ENCODE data around the gene PLCG2. TPM values are rescaled to one million over a fixed set of nuclear protein-coding genes. Genes with fewer than 3 reads are reported as not detected.

The PLCG2 gene
- total and polyA plus RNA-seq, 2 of the 8 experiments (the other 6 are each of a cell fraction or from before 2014, with no cell fraction given) = 6.1 to 6.9 TPM

DNA sequence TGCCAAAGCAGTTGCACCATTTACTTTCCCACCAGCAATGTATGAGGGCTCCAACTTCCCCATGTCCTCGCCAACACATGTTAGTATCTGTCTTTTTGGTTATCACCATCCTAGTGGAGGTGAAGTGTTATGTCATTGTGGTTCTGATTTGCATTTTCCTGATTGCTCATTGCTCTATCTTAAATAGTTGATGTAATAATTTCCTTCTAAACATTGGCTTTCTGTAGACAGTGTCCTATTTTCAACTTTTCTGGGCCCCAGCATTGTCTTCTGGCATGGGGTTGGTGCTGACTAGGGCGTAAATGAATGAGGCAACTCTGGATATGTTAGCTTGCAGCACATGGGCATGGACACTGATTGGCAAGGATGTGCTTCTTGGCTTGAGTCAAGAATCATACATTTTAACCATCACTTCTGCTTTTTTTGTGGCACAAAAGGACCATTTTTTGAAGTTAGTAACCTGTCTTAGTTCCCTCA lies 25.1 kb downstream of the PLCG2 start:
- ChIA-PET POLR2A (ENCODE audit: partially characterized antibody) (no interaction called here), CTCF (ENCODE audit: partially characterized antibody) (interaction anchor here (1.1 to 1.2 kb wide), 2 partner anchors 69 to 80 kb away, joined by 3 to 5 read pairs; no protein-coding TSS in a partner anchor)
- Histone ChIP-seq H3K4ac (replicated peaks; ENCODE audit: insufficient read length, low read depth, low read length) (no peak overlapping the region), H3K27ac (ENCODE audit: low read depth, low read length) (no peak overlapping the region), H4K5ac (ENCODE audit: insufficient read length, low read depth, low read length) (no peak overlapping the region), H2BK5ac (ENCODE audit: low read depth, low read length) (no peak overlapping the region), H3K23ac (ENCODE audit: insufficient read length) (no peak overlapping the region), H3K79me1 (ENCODE audit: low read depth, low read length) (no peaks in the 10 kb centered on the region), H3K18ac (ENCODE audit: extremely low read depth, low read length) (no peak overlapping the region), H3K4me3 (ENCODE audit: extremely low read depth in 1 of 4, insufficient read depth in 2 of 4, low read depth in 3 of 4, low read length in 4 of 4) (no peak overlapping the region), H4K8ac (ENCODE audit: extremely low read depth, insufficient read depth, low read length) (no peak overlapping the region), H3K9ac (replicated peaks in 1 of 4; ENCODE audit: extremely low read depth in 1 of 4, low read depth in 3 of 4, low read length in 3 of 4) (no peak overlapping the region), H2AFZ (ENCODE audit: low read length) (no peak overlapping the region), H3K4me2 (ENCODE audit: insufficient read depth in 1 of 2, low read depth in 2 of 2, low read length in 2 of 2) (no peak overlapping the region), H3K27me3 (replicated peaks in 1 of 4; ENCODE audit: control insufficient read depth in 3 of 4, extremely low read depth in 1 of 4, insufficient read depth in 3 of 4, low read length in 3 of 4) (no peaks in the 10 kb centered on the region), H3K4me1 (replicated peaks in 1 of 4; ENCODE audit: control insufficient read depth in 3 of 4, insufficient read depth in 4 of 4, low read length in 3 of 4) (no peaks in the 10 kb centered on the region), H2BK15ac (ENCODE audit: low read length) (no peak overlapping the region), H3K9me3 (ENCODE audit: insufficient read depth in 2 of 2, low read depth in 1 of 2, low read length in 1 of 2) (no peaks in the 10 kb centered on the region), H2BK120ac (replicated peaks; ENCODE audit: low read depth, low read length) (no peak overlapping the region), H2AK5ac (ENCODE audit: low read depth, low read length) (no peak overlapping the region), H3K14ac (ENCODE audit: insufficient read length) (no peak overlapping the region), H4K20me1 (replicated peaks in 1 of 2; ENCODE audit: control insufficient read depth in 1 of 2, insufficient read depth in 2 of 2, low read length in 2 of 2) (peaks cover 0 to 3% of the 10 kb centered on the region in 2 experiments), H3K56ac (replicated peaks; ENCODE audit: insufficient read length, low read depth, low read length) (no peak overlapping the region), H3K36me3 (ENCODE audit: control insufficient read depth in 2 of 4, insufficient read depth in 4 of 4, low read length in 3 of 4) (no peaks in the 10 kb centered on the region), H2BK12ac (ENCODE audit: low read depth, low read length) (no peak overlapping the region), H4K91ac (replicated peaks; ENCODE audit: insufficient read length, low read length) (no peak overlapping the region), H3K79me2 (ENCODE audit: control insufficient read depth in 1 of 2, insufficient read depth in 2 of 2, low read length in 2 of 2) (no peaks in the 10 kb centered on the region), H3K23me2 (ENCODE audit: low read depth, low read length) (no peaks in the 10 kb centered on the region), H2BK20ac (ENCODE audit: low read length) (no peak overlapping the region)
- DNase-seq (ENCODE audit: low read depth in 1 of 2, low spot score in 2 of 2) (no peak), FAIRE-seq (no peak)
- 98% methylated on average over 2 of the region's 2 CpGs; no CpG with 5 or more reads in 1 of the 2 experiments for WGBS, 2 experiments (ENCODE audit: extremely low coverage in 1 of 2, insufficient coverage in 1 of 2, insufficient read length in 1 of 2, insufficient replicate concordance in 2 of 2, low coverage in 1 of 2, low lambda C conversion rate in 2 of 2, missing lambda C conversion rate in 1 of 2)
- TF ChIP-seq TAF1 (IDR thresholded peaks at IDR 0.05; ENCODE audit: low read depth, low read length) (no peak), MAFK (IDR thresholded peaks at IDR 0.05; ENCODE audit: low read depth, low read length) (no peak), KDM1A (IDR thresholded peaks at IDR 0.05; ENCODE audit: borderline replicate concordance, low read length) (no peak), NANOG (IDR thresholded peaks at IDR 0.05; ENCODE audit: insufficient read depth, low read depth, low read length, poor library complexity, severe bottlenecking) (no peak), FOSL1 (IDR thresholded peaks at IDR 0.05; ENCODE audit: insufficient read depth, low read depth, low read length) (no peak), GABPA (IDR thresholded peaks at IDR 0.05; ENCODE audit: borderline replicate concordance, insufficient read depth, low read length) (no peak), SRF (IDR thresholded peaks at IDR 0.05; ENCODE audit: low read depth, low read length) (no peak), RXRA (IDR thresholded peaks at IDR 0.05; ENCODE audit: insufficient read depth, low read depth, low read length) (no peak), CBX5 (IDR thresholded peaks at IDR 0.05; ENCODE audit: low read depth, low read length) (no peak), CHD2 (IDR thresholded peaks at IDR 0.05; ENCODE audit: low read length) (no peak), CHD1 (IDR thresholded peaks at IDR 0.05; ENCODE audit: low read depth, low read length) (no peak)
- TF ChIP-seq, protein P1, sequence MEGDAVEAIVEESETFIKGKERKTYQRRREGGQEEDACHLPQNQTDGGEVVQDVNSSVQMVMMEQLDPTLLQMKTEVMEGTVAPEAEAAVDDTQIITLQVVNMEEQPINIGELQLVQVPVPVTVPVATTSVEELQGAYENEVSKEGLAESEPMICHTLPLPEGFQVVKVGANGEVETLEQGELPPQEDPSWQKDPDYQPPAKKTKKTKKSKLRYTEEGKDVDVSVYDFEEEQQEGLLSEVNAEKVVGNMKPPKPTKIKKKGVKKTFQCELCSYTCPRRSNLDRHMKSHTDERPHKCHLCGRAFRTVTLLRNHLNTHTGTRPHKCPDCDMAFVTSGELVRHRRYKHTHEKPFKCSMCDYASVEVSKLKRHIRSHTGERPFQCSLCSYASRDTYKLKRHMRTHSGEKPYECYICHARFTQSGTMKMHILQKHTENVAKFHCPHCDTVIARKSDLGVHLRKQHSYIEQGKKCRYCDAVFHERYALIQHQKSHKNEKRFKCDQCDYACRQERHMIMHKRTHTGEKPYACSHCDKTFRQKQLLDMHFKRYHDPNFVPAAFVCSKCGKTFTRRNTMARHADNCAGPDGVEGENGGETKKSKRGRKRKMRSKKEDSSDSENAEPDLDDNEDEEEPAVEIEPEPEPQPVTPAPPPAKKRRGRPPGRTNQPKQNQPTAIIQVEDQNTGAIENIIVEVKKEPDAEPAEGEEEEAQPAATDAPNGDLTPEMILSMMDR (IDR thresholded peaks at IDR 0.05; ENCODE audit: control extremely low read depth in 1 of 3, insufficient read depth in 1 of 3, low read depth in 1 of 3, low read length in 3 of 3) = no peak
